Measurements from ENCODE around the gene DGKD.
"Not testable (repeated sequence)": the region's sequence is repeated elsewhere in the genome, so short reads cannot be mapped to it uniquely, and the experiment has no call there.

Gene DGKD

GRCh38 chr2:233358947-233359346 lies 4.7 kb downstream of the DGKD start:
- in situ Hi-C loops (cut with MboI; ENCODE audit: low sequenced_read_pairs) = no loop called here

- in situ Hi-C loops (cut with MboI; ENCODE audit: low sequenced_read_pairs) = no loop called here
Measured at GRCh38 chr2:233359823-233360222, 5.5 kb downstream of the DGKD start.

- in situ Hi-C loops (cut with MboI; ENCODE audit: low sequenced_read_pairs) = no loop called here
Measured at GRCh38 chr2:233360771-233361176, 6.5 kb downstream of the DGKD start.

DNA sequence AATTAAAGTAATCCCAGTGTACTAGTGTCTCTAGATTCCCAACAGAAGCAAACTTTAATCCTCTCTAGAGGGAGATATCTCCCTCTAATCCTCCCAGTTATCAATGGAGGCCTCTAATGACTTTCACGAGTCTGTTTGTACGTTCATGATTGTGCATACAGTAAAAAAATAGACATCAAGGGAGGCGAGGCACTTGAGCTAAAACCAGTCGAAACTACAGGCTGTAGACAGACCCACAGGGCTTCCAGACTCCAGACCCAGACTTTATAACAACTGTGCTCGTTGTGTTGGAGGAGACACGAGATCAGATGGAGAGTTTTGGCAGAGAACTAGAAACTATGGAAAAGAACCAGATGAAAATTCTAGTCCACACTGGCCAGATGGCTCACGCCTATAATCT lies 7.0 kb downstream of the DGKD start:
- in situ Hi-C loops (cut with MboI; ENCODE audit: low sequenced_read_pairs) = no loop called here

DNA sequence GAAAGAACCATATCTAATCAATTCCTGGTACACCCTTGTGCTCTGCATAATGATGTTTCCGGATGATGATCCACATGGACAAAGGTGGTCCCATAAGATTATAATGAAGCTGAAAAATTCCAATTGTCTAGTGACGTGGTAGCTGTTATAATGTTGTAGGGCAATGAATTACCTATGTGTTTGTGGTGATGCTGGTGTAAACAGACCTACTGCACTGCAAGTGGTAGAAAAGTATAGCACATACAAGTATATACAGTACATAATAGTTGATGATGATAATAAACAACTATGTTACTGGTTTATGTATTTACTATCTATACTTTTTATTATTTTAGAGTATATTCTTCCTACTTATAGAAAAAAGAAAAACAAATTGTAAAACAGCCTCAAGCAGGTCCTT lies 8.4 kb downstream of the DGKD start:
- in situ Hi-C loops (cut with MboI; ENCODE audit: low sequenced_read_pairs) = no loop called here

DNA sequence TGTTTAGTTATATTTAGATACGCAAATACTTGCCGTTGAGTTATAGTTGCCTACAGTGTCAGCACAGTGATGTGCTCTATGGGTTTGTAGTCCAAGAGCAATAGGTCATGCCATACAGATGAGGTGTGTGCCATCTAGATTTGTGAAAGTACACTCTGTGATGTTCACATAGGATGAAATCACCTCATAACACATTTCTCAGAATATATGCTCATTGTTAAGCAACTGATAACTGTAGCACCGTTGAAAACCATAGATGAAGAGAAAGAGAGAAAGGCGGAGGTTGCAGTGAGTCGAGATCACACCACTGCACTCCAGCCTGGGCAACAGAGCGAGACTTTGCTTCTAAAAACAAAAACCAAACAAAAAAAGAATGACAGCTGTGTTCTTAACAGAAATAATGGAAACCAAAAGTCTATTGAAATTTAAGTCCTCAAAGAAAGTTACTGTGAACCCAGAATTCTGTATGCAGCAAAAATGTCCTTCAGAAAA lies 9.5 kb downstream of the DGKD start:
- in situ Hi-C loops (cut with MboI; ENCODE audit: low sequenced_read_pairs) = no loop called here

DNA sequence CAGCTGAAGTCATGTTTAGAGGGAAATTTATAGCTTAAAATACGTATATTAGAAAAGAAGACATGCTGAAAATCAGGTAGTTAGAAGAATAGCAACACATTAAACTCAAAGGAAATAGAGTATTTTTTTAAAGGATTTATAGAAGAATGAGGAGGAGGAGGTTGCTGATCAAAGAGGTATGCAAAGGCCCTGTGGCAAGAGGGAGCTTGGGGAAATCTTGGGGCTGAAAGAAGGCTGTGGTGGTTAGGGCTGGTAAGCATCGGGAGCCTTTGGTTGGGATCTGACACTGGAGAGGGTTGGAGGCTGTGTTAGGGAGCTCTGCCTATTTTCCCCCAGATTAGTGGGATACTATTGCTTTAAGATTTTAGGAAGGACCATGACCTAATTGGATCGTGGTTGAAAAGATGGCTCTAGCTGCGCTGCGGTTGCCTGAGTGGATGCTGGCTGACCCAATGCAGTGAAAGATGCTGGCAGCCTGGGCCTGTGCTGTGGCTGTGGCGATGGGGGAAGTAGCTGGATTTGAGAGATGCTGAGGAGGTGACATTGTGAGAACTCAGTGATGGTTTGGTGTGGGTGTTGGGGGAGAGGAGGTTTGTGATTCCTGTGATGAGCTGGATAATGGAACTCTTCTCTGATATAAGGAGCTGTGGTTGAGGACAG lies 11.7 kb downstream of the DGKD start:
- in situ Hi-C loops (cut with MboI; ENCODE audit: low sequenced_read_pairs) = no loop called here

DNA sequence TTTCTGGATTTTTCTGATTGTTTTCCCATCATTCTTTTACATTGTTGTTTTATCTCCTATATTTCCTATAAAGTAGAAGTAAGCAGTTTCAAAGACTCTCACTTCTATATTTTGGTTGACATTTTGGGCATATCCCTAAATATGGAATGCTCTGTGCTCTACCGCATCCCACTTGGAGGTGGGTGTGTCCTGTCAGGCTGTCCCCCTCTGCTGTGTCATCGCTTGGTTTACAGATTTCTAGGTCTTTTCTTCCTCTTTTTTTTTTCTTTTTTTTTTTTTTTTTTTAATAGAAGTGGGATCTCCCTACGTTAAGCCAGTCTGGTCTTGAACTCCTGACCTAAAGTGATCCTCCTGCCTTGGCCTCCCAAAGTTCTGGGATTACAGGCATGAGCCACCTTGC lies 13.3 kb downstream of the DGKD start:
- in situ Hi-C loops (cut with MboI; ENCODE audit: low sequenced_read_pairs) = no loop called here

- in situ Hi-C loops (cut with MboI; ENCODE audit: low sequenced_read_pairs) = no loop called here
Measured at GRCh38 chr2:233368756-233369155, 14.5 kb downstream of the DGKD start.

DNA sequence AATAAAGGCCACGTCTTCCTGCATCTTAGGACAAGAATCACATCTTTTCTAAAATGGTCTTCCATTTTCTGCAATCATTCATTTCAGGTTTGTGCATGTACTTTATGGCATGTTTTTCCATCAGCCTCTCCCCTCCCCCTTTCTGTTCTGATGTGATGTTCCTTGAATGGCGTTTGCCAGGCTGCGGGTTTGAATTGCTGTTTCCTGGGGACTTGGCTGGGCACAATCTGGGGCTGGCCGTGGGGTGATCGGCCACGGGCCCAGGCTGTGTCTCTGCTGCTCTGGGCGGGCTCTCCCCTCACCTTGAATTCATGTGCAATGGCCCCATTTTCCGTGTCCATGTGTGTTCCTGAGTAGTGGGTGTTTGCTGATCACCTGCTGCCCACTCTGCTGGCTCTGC lies 15.2 kb downstream of the DGKD start:
- in situ Hi-C loops (cut with MboI; ENCODE audit: low sequenced_read_pairs) = no loop called here

DNA sequence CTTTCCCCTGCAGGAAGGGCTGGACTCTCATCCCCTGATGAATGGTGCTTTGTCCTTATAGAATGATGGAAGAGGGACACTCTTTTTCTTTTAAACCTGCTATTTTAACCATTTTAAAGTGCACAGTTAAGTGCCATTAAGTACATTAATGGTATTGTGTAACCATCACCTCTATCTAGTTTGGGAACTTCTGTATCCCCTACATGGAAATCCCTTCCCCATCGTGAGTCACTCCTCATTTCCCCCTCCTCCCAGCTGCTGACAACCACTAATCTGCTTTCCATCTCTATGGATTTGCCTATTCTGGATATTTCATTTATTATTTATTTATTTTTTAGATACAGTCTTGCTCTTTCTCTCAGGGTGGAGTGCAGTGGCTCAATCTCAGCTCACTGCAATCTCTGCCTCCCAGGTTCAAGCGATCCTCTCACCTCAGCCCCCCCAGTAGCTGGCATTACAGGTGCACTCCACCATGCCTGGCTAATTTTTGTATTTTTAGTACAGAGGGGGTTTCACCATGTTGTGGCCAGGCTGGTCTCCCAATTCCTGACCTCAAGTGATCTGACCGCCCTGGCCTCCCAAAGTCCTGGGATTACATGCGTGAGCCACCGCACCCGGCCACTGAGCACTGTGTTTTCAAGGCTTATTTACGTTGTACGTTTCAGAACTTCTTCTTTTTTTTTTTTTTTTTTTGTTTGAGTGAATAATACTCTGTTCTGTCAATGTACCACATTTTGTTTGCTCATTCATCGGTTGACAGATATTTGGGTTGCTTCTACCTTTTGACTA lies 15.8 kb downstream of the DGKD start:
- in situ Hi-C loops (cut with MboI; ENCODE audit: low sequenced_read_pairs) = no loop called here

GRCh38 chr2:233371641-233372040 lies 17.3 kb downstream of the DGKD start:
- in situ Hi-C loops (cut with MboI; ENCODE audit: low sequenced_read_pairs) = no loop called here

GRCh38 chr2:233372855-233373254 lies 18.6 kb downstream of the DGKD start:
- in situ Hi-C loops (cut with MboI; ENCODE audit: low sequenced_read_pairs) = no loop called here

DNA sequence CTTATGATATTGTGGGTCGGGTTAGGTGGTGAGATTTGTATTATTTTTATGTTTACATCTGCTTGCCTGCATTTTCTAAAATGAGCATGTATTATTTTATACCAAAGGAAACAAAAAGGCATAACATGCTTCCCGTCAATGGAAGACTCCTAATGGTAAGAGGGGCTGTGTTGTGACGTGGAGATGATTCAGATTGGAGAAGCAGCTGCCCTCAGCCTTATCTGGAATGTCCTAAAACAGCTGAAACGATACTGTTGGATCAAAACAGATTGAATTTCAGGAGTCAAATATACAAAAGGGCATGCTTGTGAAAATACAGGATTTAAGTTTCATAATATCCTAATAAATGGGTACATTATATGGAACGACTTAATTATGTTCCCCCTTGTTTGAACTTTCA lies 19.0 kb downstream of the DGKD start:
- in situ Hi-C loops (cut with MboI; ENCODE audit: low sequenced_read_pairs) = no loop called here

GRCh38 chr2:233374776-233375175 lies 20.5 kb downstream of the DGKD start:
- in situ Hi-C loops (cut with MboI; ENCODE audit: low sequenced_read_pairs) = not testable (repeated sequence)

- in situ Hi-C loops (cut with MboI; ENCODE audit: low sequenced_read_pairs) = no loop called here
Measured at GRCh38 chr2:233375490-233376314, 21.4 kb downstream of the DGKD start.

DNA sequence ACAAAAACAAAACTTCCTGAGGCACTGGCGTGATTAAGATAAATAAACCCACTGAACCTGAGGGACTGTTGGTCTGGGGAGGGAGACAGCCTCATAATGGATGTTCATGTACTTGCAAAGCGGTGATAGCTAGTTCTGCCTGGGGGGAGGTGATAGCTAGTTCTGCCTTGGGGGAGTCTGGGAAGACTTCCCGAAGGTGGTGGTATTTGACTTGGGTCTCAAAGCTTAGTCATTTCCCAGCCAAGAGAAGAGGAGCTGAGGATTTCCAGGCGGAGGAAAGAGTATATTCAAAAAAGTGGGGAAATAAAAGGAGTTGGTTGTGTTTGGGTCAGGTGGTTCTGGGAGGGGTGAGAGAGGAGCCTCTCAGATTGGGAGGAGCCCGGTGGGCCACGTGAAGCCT lies 24.7 kb downstream of the DGKD start:
- in situ Hi-C loops (cut with MboI; ENCODE audit: low sequenced_read_pairs) = no loop called here

- in situ Hi-C loops (cut with MboI; ENCODE audit: low sequenced_read_pairs) = no loop called here
Measured at GRCh38 chr2:233379441-233379840, 25.1 kb downstream of the DGKD start.

DNA sequence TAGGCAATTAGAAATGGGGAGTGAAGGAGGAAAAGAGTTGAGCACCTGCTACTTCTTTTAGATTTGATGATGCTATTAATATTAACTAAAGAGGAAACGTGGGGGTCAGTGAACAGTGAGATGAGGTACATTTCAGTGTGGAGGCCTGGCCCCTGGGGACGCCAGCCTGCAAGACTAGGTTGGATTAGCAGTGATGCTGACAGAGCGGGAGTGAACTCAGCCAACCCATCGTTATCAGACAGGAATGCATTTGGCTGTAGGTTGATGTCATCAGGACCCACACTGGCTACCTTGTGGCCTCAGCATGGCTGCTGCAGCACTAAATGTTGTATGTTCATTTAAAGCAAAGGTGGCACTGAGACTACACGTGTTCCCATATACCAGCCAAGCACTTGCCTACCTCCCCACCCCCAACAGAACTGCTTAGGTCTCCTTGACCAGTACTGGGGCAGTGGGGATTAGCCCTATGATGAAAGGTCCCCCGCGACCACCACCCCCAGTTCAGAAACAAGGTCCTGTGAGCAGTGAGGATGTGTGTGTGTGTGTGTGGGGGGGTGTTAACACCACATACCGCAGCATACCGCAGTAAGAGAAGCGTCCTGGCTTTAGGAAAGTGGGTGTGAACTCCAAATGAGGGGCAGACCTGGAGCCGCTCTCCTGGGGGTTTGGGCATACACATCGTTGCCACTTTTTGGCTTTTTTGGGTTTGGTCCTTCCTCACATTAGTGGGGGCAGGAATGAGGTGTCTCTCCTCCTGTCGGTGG lies 26.0 kb downstream of the DGKD start:
- in situ Hi-C loops (cut with MboI; ENCODE audit: low sequenced_read_pairs) = no loop called here

- in situ Hi-C loops (cut with MboI; ENCODE audit: low sequenced_read_pairs) = no loop called here
Measured at GRCh38 chr2:233380995-233381637, 26.8 kb downstream of the DGKD start.
